Peyer's patch (tissue), 4 donors: Measurements from ENCODE around the gene PYGO1. TPM values are rescaled to one million over a fixed set of nuclear protein-coding genes. Genes with fewer than 3 reads are reported as not detected.
"Not testable (repeated sequence)": the region's sequence is repeated elsewhere in the genome, so short reads cannot be mapped to it uniquely, and the experiment has no call there.

Experiments
- DNase-seq, 3 donors: peaks; one replicate each; pipeline ENCODE4 v3.0.0-alpha.2; 2017 to 2019
- H3K27ac ChIP-seq, 4 donors: fragments of 200-600 bp; sonication (generic); one replicate each; pipeline ENCODE4 v1.5.1; 2016 to 2019
- H3K27me3 ChIP-seq, 2 donors: fragments of 200-600 bp; sonication (generic); one replicate each; pipeline ENCODE4 v1.5.1; 2019
- H3K36me3 ChIP-seq, 3 donors: fragments of 200-600 bp; sonication (generic); one replicate each; pipeline ENCODE4 v1.5.1; 2016 to 2019
- H3K4me1 ChIP-seq, 4 donors: fragments of 200-600 bp; sonication (generic); one replicate each; pipeline ENCODE4 v1.5.1; 2016 to 2019
- H3K4me3 ChIP-seq, 4 donors: fragments of 200-600 bp; sonication (generic); 1 replicate in 3 of 4; 2 replicates in 1 of 4; pipeline ENCODE4 v1.5.1; 2016 to 2019; ENCODE audit warnings: mild to moderate bottlenecking in 1 of 4
- H3K9me3 ChIP-seq, 4 donors: fragments of 200-600 bp; sonication (generic); one replicate each; pipeline ENCODE4 v1.5.1; 2016 to 2019; ENCODE audit warnings: mild to moderate bottlenecking in 1 of 4
- POLR2A ChIP-seq, 2 donors: fragments of 450-650 bp; IDR thresholded peaks; one replicate each; pipeline ENCODE4 v1.5.1; 2017; ENCODE audit warnings: antibody characterized with exemption in 2 of 2, mild to moderate bottlenecking in 2 of 2, moderate library complexity in 2 of 2
- total RNA-seq, 4 donors: library from RNA; depleted of rRNA; stranded (reverse); fragments of >200 nt; gene quantifications; one replicate each; pipeline ENCODE4 v1.1.0, GENCODE V29; 2016
- TF ChIP-seq, protein P1 (sequence below), 6 experiments: fragments of 450-650 bp in 4 of 6; fragments of 200-600 bp in 2 of 6; sonication (generic) in 1 of 6; IDR thresholded peaks; one replicate each; pipeline ENCODE4 v1.5.1; 2017 to 2019; ENCODE audit warnings: antibody characterized with exemption in 6 of 6, mild to moderate bottlenecking in 3 of 6, moderate library complexity in 1 of 6

PYGO1 gene
- total RNA-seq, 4 donors from 2014 or later = 0.35 to 2.5 (median 0.76) TPM

DNA sequence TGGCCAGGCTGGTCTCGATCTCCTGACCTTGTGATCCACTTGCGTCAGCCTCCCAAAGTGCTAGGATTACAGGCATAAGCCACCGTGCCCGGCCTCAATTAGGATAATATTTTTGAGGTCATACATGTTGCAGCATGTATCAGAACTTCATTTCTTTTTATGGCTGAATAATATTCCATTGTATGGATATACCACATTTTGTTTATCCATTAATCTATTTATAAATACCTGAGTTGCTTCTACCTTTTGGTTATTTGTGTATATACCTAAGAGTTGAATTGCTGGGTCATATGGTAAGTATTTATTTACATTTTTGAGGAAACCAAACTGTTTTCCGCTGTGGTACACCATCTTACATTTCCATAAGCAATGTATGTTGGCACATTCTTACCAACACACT is 18.1 kb upstream of the PYGO1 start:
- TF ChIP-seq POLR2A (IDR thresholded peaks at IDR 0.05) = no peak
- TF ChIP-seq, protein P1, sequence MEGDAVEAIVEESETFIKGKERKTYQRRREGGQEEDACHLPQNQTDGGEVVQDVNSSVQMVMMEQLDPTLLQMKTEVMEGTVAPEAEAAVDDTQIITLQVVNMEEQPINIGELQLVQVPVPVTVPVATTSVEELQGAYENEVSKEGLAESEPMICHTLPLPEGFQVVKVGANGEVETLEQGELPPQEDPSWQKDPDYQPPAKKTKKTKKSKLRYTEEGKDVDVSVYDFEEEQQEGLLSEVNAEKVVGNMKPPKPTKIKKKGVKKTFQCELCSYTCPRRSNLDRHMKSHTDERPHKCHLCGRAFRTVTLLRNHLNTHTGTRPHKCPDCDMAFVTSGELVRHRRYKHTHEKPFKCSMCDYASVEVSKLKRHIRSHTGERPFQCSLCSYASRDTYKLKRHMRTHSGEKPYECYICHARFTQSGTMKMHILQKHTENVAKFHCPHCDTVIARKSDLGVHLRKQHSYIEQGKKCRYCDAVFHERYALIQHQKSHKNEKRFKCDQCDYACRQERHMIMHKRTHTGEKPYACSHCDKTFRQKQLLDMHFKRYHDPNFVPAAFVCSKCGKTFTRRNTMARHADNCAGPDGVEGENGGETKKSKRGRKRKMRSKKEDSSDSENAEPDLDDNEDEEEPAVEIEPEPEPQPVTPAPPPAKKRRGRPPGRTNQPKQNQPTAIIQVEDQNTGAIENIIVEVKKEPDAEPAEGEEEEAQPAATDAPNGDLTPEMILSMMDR (IDR thresholded peaks at IDR 0.05) = no peak
- Histone ChIP-seq H3K9me3 (no peaks in the 10 kb centered on the region), H3K36me3 (no peaks in the 10 kb centered on the region), H3K4me1 (no peaks in the 10 kb centered on the region), H3K27ac (no peak overlapping the region), H3K27me3 (no peaks in the 10 kb centered on the region), H3K4me3 (no peak overlapping the region)
- no peak for DNase-seq

DNA sequence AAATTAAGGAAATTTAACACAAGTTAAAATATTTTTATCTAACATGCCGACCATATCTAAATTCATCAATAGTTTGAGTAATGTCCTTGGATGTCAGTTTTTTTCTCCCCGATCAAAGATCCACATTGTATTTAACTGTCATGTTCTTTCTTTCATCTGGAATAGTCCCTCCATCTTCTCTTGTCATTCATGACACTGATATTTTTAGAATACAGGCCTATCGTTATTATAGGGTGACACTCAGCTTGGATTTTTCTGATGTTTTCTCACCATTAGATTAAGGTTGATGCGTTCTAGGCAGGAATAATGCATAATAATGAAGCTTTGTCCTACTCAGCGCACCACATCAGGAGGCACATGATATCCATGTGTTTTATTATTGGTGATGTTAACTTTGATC is 13.2 kb upstream of the PYGO1 start:
- Histone ChIP-seq H3K4me3 (no peak overlapping the region), H3K9me3 (no peaks in the 10 kb centered on the region), H3K36me3 (no peaks in the 10 kb centered on the region), H3K27ac (no peak overlapping the region), H3K27me3 (no peaks in the 10 kb centered on the region), H3K4me1 (no peaks in the 10 kb centered on the region)
- TF ChIP-seq, protein P1 (IDR thresholded peaks at IDR 0.05) = no peak
- no peak for TF ChIP-seq POLR2A (IDR thresholded peaks at IDR 0.05)
- DNase-seq = no peak

DNA sequence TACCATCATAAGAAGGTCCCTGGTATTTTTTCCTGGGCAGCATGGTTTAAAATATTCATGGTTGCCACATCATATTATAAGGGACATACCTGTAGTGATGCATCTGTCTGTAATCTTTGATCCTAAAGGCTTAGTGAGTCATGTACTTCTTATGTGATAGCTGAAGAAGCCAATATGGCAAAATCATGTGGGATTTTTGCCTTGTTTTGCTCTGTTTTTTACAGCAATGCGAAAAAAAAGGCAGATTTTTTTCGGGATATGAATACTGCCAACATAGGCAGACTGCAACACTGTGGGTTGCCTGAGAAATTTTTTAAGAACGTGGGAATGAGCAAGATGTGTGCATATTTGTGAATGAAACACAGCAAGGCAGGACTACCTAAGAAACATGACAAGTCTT is 11.3 kb upstream of the PYGO1 start:
- no peaks in the 10 kb centered on the region for H3K27me3 ChIP-seq
- H3K4me3 ChIP-seq = no peak overlapping the region
- no peak overlapping the region for H3K27ac ChIP-seq
- no peaks in the 10 kb centered on the region for H3K36me3 ChIP-seq
- TF ChIP-seq, protein P1 (IDR thresholded peaks at IDR 0.05) = no peak
- TF ChIP-seq POLR2A (IDR thresholded peaks at IDR 0.05) = no peak
- DNase-seq = no peak
- H3K4me1 ChIP-seq = no peaks in the 10 kb centered on the region
- no peaks in the 10 kb centered on the region for H3K9me3 ChIP-seq

DNA sequence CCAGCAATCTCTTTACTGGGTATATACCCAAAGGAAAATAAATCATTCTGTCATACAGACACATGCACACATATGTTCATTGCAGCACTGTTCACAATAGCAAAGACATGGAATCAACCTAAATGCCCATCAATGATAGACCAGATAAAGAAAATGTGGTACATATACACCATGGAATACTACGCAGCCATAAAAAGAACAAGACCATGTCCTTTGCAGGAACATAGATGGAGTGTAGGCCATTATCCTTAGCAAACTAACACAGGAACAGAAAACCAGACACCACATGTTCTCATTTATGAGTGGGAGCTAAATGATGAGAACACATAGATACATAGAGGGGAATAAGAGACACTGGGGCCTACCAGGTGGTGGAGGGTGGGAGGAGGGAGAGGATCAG is 4.9 kb upstream of the PYGO1 start:
- DNase-seq, H3K27me3 ChIP-seq, H3K9me3 ChIP-seq, H3K4me3 ChIP-seq, H3K27ac ChIP-seq, H3K36me3 ChIP-seq, H3K4me1 ChIP-seq: not testable (repeated sequence)

DNA sequence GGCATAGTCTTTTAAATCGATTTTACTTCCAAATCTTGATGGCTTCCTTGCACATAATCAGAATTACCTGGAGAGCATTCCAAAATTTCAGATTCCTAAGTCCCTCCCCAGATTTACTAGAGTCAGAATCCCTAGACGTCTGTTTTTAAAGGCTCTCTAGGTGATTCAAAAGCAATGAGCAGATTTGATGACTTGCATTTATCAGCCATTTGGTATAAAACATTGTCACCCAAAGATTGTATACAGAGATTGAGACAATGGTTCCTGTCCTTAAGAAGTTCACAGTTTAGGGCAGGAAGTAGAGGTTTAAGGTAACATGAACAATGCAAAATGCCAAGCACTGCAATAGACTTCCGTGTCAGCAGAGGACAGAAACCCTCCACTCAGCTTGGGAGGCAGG is 2.6 kb upstream of the PYGO1 start:
- H3K27ac ChIP-seq = no peak overlapping the region
- DNase-seq = no peak
- TF ChIP-seq, protein P1 (IDR thresholded peaks at IDR 0.05) = no peak
- no peak for TF ChIP-seq POLR2A (IDR thresholded peaks at IDR 0.05)
- no peak overlapping the region for H3K4me3 ChIP-seq
- H3K36me3 ChIP-seq = no peaks in the 10 kb centered on the region
- peaks cover 0 to 6% of the 10 kb centered on the region in 2 donors for H3K27me3 ChIP-seq
- H3K9me3 ChIP-seq = no peaks in the 10 kb centered on the region
- no peaks in the 10 kb centered on the region for H3K4me1 ChIP-seq

DNA sequence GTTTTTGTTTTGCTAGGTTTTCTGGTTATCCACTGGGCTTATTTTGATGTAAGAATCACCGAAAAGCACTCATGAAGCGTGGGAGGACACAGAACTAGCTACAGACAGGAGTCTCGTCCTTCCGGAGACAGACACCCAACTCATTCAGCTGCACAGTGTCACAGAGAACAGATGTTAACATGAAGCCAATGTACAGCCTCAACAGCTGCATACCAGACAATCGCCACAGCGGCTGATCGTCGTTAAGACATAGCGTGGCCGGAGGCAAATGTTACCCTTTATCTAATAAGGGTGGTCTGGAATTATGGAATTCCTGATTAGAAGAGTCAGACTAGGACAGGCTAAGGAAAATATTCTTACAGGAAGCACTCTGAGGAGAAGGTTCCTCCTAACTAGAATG is 1.1 kb upstream of the PYGO1 start:
- no peak overlapping the region for H3K27ac ChIP-seq

More for the DNA sequence above, 1.1 kb upstream of the PYGO1 start:
- TF ChIP-seq, protein P1 (IDR thresholded peaks at IDR 0.05) = no peak
- no peak for TF ChIP-seq POLR2A (IDR thresholded peaks at IDR 0.05)
- no peak overlapping the region for H3K4me3 ChIP-seq
- no peak for DNase-seq
- H3K4me1 ChIP-seq = no peaks in the 10 kb centered on the region
- H3K27me3 ChIP-seq = peaks cover 0 to 6% of the 10 kb centered on the region in 2 donors
- H3K9me3 ChIP-seq = no peaks in the 10 kb centered on the region
- no peaks in the 10 kb centered on the region for H3K36me3 ChIP-seq
